ENCODE results near the gene CHMP1B. TPM values are rescaled to one million over a fixed set of nuclear protein-coding genes. Genes with fewer than 3 reads are reported as not detected.

CHMP1B gene
- total and polyA plus RNA-seq, 11 donors: 19.8 to 41.2 (median 37.3) TPM

DNA sequence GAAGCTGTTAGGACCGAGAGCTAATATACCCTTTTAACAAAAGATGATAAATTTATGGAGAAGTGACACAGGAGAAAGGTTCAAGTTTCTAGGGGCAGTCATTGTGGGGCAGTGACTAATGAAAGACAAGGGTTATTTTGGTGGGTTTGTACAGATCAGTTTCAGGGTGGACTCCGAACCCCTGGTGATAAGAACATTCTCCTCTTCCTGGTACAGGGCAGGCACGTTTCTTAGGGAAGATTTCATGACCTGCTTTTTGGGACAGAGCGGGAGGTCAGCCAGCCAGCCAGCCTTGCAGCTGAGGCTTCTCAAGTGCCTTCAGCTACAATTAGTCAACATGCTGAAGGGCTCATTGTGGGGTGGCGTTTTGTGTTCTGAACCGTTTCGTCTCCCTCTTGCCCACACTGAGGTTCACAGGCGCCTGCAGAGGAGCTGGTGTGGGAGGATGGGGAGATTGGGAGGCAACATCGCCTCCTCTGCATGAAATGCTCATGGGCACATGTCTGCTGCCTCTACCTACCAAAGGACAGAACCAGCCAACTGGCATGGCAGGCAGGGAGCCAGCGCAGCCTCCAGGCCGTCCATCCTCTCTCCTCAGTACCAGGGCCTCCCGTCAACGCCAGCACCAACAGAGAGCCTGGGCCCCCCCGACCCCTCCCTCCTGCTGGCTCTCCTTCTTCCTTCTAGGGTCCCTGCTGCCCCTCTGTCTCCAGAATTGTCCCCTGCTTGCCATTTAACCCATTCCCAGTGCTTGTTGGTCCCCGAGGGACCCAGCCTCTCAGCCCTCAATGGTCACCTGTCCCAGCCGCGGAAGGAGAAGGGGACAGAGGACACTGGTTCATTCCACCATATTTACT lies 9.6 kb downstream of the CHMP1B start:
- Histone ChIP-seq H3K4me1 (peaks cover 0 to 33% (median 5%) of the 10 kb centered on the region in 12 donors), H3K4me3 (no peak overlapping the region), H3K9me3 (no peaks in the 10 kb centered on the region), H3K27me3 (no peaks in the 10 kb centered on the region), H3K27ac (no peak overlapping the region), H3K36me3 (no peaks in the 10 kb centered on the region)
- 86 to 91% (median 87%) methylated on average over 17 of the region's 17 CpGs for WGBS, 4 donors
- ATAC-seq: no peak
- intact Hi-C loops (cut with DNase I): loop anchor here in 2 of 10 donors (10.0 kb wide), 1 partner anchor 206 kb away; no protein-coding TSS in a partner anchor
- TF ChIP-seq, protein P1, sequence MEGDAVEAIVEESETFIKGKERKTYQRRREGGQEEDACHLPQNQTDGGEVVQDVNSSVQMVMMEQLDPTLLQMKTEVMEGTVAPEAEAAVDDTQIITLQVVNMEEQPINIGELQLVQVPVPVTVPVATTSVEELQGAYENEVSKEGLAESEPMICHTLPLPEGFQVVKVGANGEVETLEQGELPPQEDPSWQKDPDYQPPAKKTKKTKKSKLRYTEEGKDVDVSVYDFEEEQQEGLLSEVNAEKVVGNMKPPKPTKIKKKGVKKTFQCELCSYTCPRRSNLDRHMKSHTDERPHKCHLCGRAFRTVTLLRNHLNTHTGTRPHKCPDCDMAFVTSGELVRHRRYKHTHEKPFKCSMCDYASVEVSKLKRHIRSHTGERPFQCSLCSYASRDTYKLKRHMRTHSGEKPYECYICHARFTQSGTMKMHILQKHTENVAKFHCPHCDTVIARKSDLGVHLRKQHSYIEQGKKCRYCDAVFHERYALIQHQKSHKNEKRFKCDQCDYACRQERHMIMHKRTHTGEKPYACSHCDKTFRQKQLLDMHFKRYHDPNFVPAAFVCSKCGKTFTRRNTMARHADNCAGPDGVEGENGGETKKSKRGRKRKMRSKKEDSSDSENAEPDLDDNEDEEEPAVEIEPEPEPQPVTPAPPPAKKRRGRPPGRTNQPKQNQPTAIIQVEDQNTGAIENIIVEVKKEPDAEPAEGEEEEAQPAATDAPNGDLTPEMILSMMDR (IDR thresholded peaks at IDR 0.05): no peak
- no peak for TF ChIP-seq POLR2A (IDR thresholded peaks at IDR 0.05)
- no peak for DNase-seq

DNA sequence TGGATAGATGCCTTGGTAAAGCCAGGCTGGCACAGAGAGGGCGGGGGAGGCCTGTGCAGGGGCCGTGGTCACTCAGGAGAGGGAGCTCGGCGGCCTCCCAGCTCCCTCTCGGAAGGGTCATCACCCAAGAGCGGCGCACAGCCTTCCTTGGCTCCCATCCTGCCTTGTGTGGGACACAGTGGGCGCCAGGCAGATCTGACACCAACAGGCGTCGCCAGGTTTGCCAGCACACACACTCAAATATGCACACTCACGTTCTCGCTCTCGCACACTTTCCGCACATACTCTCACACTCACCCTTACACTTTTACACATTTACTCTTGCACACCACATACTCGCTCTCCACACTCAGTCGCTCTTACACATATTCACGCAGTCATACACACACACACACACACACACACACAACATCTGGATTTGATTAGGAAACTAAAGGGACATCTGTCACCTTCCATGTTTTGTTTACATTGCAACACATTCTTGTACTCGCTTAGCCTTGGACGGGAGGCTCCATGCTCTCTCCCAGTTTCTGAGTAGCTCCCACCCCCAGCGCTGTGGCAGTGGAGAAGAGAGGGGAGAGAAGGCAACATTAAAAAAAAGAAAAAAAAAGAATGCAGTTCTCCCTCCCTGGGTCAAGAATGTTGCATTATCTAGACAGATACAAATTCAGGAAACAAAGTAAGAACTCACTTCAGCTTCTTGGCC lies 10.5 kb downstream of the CHMP1B start:
- no peaks in the 10 kb centered on the region for H3K9me3 ChIP-seq
- H3K27me3 ChIP-seq: no peaks in the 10 kb centered on the region
- ATAC-seq: no peak
- no peak overlapping the region for H3K27ac ChIP-seq
- H3K4me3 ChIP-seq: no peak overlapping the region
- no peak for TF ChIP-seq POLR2A (IDR thresholded peaks at IDR 0.05)
- TF ChIP-seq, protein P1 (IDR thresholded peaks at IDR 0.05): no peak
- H3K36me3 ChIP-seq: no peaks in the 10 kb centered on the region
- WGBS, 4 donors: 84 to 90% (median 86%) methylated on average over 20 of the region's 20 CpGs
- H3K4me1 ChIP-seq: peaks cover 0 to 28% (median 5%) of the 10 kb centered on the region in 12 donors
- no peak for DNase-seq
- intact Hi-C loops (cut with DNase I): loop anchor here in 2 of 10 donors (10.0 kb wide), 1 partner anchor 207 kb away; no protein-coding TSS in a partner anchor

DNA sequence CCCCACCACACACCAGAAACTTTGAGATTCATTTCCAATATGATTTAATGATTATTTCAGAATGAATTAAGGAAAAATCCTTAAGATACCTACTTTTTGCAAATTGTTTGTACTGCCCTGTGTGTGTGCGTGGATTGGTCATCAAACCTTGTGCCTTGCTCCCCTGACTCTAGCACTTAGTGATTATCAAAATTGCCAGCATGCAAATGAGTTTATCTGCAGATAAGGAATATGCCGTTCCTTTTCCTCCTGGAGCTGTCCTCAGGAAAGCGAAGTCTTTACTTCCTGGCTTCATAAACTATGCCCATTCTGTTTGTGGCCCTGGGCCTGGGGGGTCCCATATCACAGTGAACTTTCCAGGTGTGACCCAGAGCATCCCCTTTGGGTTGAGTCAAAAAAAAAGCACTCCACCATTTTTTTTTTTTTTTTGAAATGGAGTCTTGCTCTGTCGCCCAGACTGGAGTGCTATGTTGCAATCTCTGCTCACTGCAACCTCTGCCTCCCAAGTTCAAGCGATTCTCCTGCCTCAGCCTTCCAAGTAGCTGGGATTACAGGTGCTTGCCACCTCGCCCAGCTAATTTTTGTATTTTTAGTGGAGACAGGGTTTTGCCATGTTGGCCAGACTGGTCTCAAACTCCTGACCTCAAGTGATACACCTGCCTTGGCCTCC lies 11.4 kb downstream of the CHMP1B start:
- Histone ChIP-seq H3K4me1 (peaks cover 0 to 20% (median 0%) of the 10 kb centered on the region in 12 donors), H3K4me3 (no peak overlapping the region), H3K27ac (no peak overlapping the region), H3K9me3 (no peaks in the 10 kb centered on the region), H3K27me3 (no peaks in the 10 kb centered on the region), H3K36me3 (no peaks in the 10 kb centered on the region)
- TF ChIP-seq POLR2A (IDR thresholded peaks at IDR 0.05): no peak
- TF ChIP-seq, protein P1 (IDR thresholded peaks at IDR 0.05): no peak
- intact Hi-C loops (cut with DNase I): loop anchor here in 2 of 10 donors (10.0 kb wide), 1 partner anchor 208 kb away; no protein-coding TSS in a partner anchor
- whole genome bisulfite sequencing, 4 donors: 65 to 84% (median 74%) methylated on average over 6 of the region's 6 CpGs
- ATAC-seq (no peak), DNase-seq (no peak)
